ENCODE measurements around the gene PARD3B. TPM values are rescaled to one million over a fixed set of nuclear protein-coding genes. Genes with fewer than 3 reads are reported as not detected.

Gene PARD3B
- total and polyA plus RNA-seq, 2 of the 13 experiments (the other 11 are each of a cell fraction or from before 2014, with no cell fraction given), result 0.71 to 2.3 TPM

DNA sequence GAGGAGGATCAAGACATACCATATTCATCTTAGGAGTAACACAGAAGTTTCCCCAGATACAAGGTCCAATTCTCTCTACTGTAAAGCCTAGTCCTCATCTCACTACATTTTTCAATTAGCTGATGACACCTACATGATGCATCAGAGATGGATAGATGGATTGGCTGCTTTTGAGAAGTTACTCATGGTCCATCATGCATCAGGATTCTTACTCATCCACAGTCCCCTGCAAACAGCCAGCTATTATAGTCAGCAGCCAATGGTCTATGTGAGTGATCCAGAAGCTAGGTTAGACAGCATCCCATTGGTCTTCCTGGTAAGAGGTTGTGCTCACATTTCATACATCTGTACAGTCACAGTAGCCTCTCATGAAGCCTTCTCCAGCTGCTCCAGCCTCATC lies 982.5 kb downstream of the PARD3B start:
- intact Hi-C loops (cut with micrococcal nuclease; ENCODE audit: unreplicated experiment), result no loop called here
- H3K27me3 ChIP-seq (ENCODE audit: control insufficient read depth in 1 of 2, insufficient read depth in 2 of 2, low read length in 2 of 2), result no peaks in the 10 kb centered on the region
- no peaks in the 10 kb centered on the region for H3K36me3 ChIP-seq (replicated peaks in 1 of 2; ENCODE audit: control insufficient read depth in 1 of 2, insufficient read depth in 2 of 2, low read length in 2 of 2)
- no peak overlapping the region for H3K4me3 ChIP-seq (replicated peaks in 1 of 3; ENCODE audit: insufficient read depth in 1 of 3, low read depth in 2 of 3, low read length in 3 of 3)
- no peak overlapping the region for H2AFZ ChIP-seq (ENCODE audit: low read length)
- no peaks in the 10 kb centered on the region for H3K9me3 ChIP-seq (ENCODE audit: low read length)
- no peaks in the 10 kb centered on the region for H3K79me2 ChIP-seq (ENCODE audit: insufficient read depth, low read length)
- no peak for DNase-seq (ENCODE audit: low spot score)
- ATAC-seq, result no peak
- no peak for TF ChIP-seq RELA (CRISPR knock-in tag; IDR thresholded peaks at IDR 0.05)
- no peak for TF ChIP-seq POLR2G (IDR thresholded peaks at IDR 0.05; ENCODE audit: low read depth, low read length)
- no peak for TF ChIP-seq BCL6 (CRISPR knock-in tag; IDR thresholded peaks at IDR 0.05)
- no peak for TF ChIP-seq ZNF607 (CRISPR knock-in tag; IDR thresholded peaks at IDR 0.05; ENCODE audit: borderline replicate concordance)
- TF ChIP-seq ZNF263 (CRISPR knock-in tag; IDR thresholded peaks at IDR 0.05), result no peak
- no peak for TF ChIP-seq ZSCAN21 (CRISPR knock-in tag; IDR thresholded peaks at IDR 0.05; ENCODE audit: borderline replicate concordance)
- no peak for TF ChIP-seq SMC3 (IDR thresholded peaks at IDR 0.05; ENCODE audit: low read length)
- TF ChIP-seq ZNF776 (CRISPR knock-in tag; IDR thresholded peaks at IDR 0.05), result no peak
- no peak for TF ChIP-seq ZNF552 (CRISPR knock-in tag; IDR thresholded peaks at IDR 0.05; ENCODE audit: borderline replicate concordance)
- no peak for TF ChIP-seq ZNF746 (CRISPR knock-in tag; IDR thresholded peaks at IDR 0.05)
- TF ChIP-seq HOMEZ (CRISPR knock-in tag; IDR thresholded peaks at IDR 0.05; ENCODE audit: low read depth), result no peak
- no peak for TF ChIP-seq SPEN (CRISPR knock-in tag; IDR thresholded peaks at IDR 0.05; ENCODE audit: low read depth)
- no peak for TF ChIP-seq SRY (CRISPR knock-in tag; IDR thresholded peaks at IDR 0.05)
- TF ChIP-seq, protein P1, sequence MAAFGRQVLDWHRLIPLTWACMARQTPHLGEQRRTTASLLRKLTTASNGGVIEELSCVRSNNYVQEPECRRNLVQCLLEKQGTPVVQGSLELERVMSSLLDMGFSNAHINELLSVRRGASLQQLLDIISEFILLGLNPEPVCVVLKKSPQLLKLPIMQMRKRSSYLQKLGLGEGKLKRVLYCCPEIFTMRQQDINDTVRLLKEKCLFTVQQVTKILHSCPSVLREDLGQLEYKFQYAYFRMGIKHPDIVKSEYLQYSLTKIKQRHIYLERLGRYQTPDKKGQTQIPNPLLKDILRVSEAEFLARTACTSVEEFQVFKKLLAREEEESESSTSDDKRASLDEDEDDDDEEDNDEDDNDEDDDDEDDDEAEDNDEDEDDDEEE (CRISPR knock-in tag; IDR thresholded peaks at IDR 0.05), result no peak
- TF ChIP-seq SNAI1 (CRISPR knock-in tag; IDR thresholded peaks at IDR 0.05; ENCODE audit: borderline replicate concordance), result no peak
- TF ChIP-seq, protein P2, sequence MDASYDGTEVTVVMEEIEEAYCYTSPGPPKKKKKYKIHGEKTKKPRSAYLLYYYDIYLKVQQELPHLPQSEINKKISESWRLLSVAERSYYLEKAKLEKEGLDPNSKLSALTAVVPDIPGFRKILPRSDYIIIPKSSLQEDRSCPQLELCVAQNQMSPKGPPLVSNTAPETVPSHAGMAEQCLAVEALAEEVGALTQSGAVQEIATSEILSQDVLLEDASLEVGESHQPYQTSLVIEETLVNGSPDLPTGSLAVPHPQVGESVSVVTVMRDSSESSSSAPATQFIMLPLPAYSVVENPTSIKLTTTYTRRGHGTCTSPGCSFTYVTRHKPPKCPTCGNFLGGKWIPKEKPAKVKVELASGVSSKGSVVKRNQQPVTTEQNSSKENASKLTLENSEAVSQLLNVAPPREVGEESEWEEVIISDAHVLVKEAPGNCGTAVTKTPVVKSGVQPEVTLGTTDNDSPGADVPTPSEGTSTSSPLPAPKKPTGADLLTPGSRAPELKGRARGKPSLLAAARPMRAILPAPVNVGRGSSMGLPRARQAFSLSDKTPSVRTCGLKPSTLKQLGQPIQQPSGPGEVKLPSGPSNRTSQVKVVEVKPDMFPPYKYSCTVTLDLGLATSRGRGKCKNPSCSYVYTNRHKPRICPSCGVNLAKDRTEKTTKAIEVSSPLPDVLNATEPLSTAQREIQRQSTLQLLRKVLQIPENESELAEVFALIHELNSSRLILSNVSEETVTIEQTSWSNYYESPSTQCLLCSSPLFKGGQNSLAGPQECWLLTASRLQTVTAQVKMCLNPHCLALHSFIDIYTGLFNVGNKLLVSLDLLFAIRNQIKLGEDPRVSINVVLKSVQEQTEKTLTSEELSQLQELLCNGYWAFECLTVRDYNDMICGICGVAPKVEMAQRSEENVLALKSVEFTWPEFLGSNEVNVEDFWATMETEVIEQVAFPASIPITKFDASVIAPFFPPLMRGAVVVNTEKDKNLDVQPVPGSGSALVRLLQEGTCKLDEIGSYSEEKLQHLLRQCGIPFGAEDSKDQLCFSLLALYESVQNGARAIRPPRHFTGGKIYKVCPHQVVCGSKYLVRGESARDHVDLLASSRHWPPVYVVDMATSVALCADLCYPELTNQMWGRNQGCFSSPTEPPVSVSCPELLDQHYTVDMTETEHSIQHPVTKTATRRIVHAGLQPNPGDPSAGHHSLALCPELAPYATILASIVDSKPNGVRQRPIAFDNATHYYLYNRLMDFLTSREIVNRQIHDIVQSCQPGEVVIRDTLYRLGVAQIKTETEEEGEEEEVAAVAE (CRISPR knock-in tag; IDR thresholded peaks at IDR 0.05; ENCODE audit: borderline replicate concordance), result no peak
- TF ChIP-seq ZNF33B (CRISPR knock-in tag; IDR thresholded peaks at IDR 0.05), result no peak
- TF ChIP-seq CREM (IDR thresholded peaks at IDR 0.05), result no peak
- no peak for TF ChIP-seq CREM (CRISPR knock-in tag; IDR thresholded peaks at IDR 0.05)
- no peak for TF ChIP-seq ZNF792 (CRISPR knock-in tag; IDR thresholded peaks at IDR 0.05)
- ChIA-PET POLR2A (no interaction called here), CTCF (ENCODE audit: low intra/inter-chr PET ratio, low total read pairs) (no interaction called here)
- H3K4me1 ChIP-seq (ENCODE audit: insufficient read depth, low read length), result no peaks in the 10 kb centered on the region
- BruUV-seq (replicated peaks), result no TSS peak
- FAIRE-seq, result no peak
- no peaks in the 10 kb centered on the region for H4K20me1 ChIP-seq (ENCODE audit: insufficient read depth, low read length)
- in situ Hi-C loops (cut with HindIII; ENCODE audit: extremely low pct_ligation_motif_present, low pct_unique_long_range_greater_than_20kb), result no loop called here
- no peak overlapping the region for H3K27ac ChIP-seq (ENCODE audit: extremely low read length, insufficient read depth, low read length)
- no peak overlapping the region for H3K4me2 ChIP-seq (ENCODE audit: low read depth, low read length)
- no peak overlapping the region for H3K9ac ChIP-seq (ENCODE audit: insufficient read depth, low read depth, low read length)

Measured in HepG2 (cell line).